Adrenal gland (tissue), 5 donors: Measurements from ENCODE around the gene MAP2.

Source experiments
- POLR2A ChIP-seq, 2 donors: fragments of 450-650 bp; IDR thresholded peaks; one replicate each; pipeline ENCODE4 v1.6.1; 2017; ENCODE audit warnings: antibody characterized with exemption in 2 of 2, mild to moderate bottlenecking in 2 of 2, moderate library complexity in 1 of 2
- TF ChIP-seq, protein P1 (sequence below), 6 experiments: fragments of 450-650 bp in 4 of 6; fragments of 200-600 bp in 2 of 6; sonication (generic) in 1 of 6; IDR thresholded peaks; 1 replicate in 5 of 6; 2 replicates in 1 of 6; pipeline versions ENCODE4 v1.5.1 to v1.8.0; 2016 to 2021; ENCODE audit warnings: antibody characterized with exemption in 6 of 6, mild to moderate bottlenecking in 2 of 6, moderate library complexity in 1 of 6
- donor health status: DM: no; HTN: no; CAD: no.

DNA sequence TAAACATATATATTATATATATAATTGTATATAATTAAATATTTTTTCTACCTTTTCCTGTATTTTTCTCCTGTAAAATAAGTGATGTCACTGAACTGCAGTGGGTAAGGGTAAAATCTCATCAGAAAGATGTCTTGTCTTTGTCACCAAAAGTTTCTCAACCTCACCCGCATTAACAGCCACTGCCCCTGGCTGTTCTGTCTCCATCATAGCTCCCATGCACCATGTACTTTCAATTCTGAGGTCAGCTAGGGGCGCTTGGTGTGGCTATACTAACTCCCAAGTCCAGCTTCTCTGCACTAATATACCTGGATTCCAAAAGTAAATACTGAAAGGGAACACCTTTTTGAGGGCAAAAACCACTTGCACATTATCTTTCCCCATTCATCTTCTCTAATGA, 46.6 kb downstream of the MAP2 start:
- TF ChIP-seq, protein P1, sequence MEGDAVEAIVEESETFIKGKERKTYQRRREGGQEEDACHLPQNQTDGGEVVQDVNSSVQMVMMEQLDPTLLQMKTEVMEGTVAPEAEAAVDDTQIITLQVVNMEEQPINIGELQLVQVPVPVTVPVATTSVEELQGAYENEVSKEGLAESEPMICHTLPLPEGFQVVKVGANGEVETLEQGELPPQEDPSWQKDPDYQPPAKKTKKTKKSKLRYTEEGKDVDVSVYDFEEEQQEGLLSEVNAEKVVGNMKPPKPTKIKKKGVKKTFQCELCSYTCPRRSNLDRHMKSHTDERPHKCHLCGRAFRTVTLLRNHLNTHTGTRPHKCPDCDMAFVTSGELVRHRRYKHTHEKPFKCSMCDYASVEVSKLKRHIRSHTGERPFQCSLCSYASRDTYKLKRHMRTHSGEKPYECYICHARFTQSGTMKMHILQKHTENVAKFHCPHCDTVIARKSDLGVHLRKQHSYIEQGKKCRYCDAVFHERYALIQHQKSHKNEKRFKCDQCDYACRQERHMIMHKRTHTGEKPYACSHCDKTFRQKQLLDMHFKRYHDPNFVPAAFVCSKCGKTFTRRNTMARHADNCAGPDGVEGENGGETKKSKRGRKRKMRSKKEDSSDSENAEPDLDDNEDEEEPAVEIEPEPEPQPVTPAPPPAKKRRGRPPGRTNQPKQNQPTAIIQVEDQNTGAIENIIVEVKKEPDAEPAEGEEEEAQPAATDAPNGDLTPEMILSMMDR (IDR thresholded peaks at IDR 0.05), result no peak
- TF ChIP-seq POLR2A (IDR thresholded peaks at IDR 0.05), result no peak
